AG04449 (cell line): ENCODE data around the gene AGAP1.

Experiments
- CTCF ChIA-PET: fragments of 350-600 bp; formaldehyde crosslinking; extraction: SDS; loops from one replicate; lab custom pipeline; 2021; ENCODE audit warnings: antibody characterized with exemption; lab: Yijun Ruan, JAX
- POLR2A ChIA-PET: fragments of 400-600, 350-600 bp; formaldehyde crosslinking; extraction: SDS; loops from one replicate; lab custom pipeline; 2020; ENCODE audit warnings: antibody characterized with exemption, inconsistent platforms; lab: Yijun Ruan, JAX
- DNase-seq: peaks from one replicate; pipeline ENCODE4 v3.0.0-alpha.2; 2010; ENCODE audit warnings: low read depth, low spot score
- H3K4me3 ChIP-seq: 2 replicates; pipeline ENCODE4 v1.5.1; 2011; ENCODE audit warnings: low read depth, mild to moderate bottlenecking, control low read depth, low read length
- TF ChIP-seq, protein P1 (sequence below): IDR thresholded peaks from one replicate; pipeline ENCODE4 v1.5.1; 2011; ENCODE audit warnings: mild to moderate bottlenecking, moderate library complexity, low read length, control low read depth, inconsistent platforms; ENCODE audit not compliant: insufficient read depth; ENCODE audit errors: missing control alignments

The AGAP1 gene

DNA sequence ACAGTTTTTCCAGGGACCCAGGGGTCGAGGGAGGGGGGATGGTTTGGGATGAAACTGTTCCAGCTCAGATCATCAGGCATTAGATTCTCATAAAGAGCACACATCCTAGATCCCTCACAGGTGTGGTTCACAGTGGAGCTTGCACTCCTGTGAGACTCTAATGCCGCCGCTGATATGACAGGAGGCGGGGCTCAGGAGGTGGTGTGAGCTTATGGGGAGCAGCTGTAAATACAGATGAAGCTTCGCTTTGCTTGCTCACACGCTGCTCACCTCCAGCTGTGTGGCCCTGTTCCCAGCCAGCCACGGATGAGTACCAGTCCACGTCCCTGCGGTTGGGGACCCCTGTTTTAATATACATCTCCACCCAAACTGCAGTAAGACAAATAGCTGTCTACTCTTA is 204.2 kb downstream of the AGAP1 start:
- no peak for DNase-seq
- CTCF ChIA-PET: interaction anchor here (1.0 to 2.6 kb wide), 2 partner anchors 27 to 48 kb away, joined by 3 to 12 read pairs; no protein-coding TSS in a partner anchor
- H3K4me3 ChIP-seq: no peak overlapping the region
- TF ChIP-seq, protein P1, sequence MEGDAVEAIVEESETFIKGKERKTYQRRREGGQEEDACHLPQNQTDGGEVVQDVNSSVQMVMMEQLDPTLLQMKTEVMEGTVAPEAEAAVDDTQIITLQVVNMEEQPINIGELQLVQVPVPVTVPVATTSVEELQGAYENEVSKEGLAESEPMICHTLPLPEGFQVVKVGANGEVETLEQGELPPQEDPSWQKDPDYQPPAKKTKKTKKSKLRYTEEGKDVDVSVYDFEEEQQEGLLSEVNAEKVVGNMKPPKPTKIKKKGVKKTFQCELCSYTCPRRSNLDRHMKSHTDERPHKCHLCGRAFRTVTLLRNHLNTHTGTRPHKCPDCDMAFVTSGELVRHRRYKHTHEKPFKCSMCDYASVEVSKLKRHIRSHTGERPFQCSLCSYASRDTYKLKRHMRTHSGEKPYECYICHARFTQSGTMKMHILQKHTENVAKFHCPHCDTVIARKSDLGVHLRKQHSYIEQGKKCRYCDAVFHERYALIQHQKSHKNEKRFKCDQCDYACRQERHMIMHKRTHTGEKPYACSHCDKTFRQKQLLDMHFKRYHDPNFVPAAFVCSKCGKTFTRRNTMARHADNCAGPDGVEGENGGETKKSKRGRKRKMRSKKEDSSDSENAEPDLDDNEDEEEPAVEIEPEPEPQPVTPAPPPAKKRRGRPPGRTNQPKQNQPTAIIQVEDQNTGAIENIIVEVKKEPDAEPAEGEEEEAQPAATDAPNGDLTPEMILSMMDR: no peak
- POLR2A ChIA-PET: no interaction called here

DNA sequence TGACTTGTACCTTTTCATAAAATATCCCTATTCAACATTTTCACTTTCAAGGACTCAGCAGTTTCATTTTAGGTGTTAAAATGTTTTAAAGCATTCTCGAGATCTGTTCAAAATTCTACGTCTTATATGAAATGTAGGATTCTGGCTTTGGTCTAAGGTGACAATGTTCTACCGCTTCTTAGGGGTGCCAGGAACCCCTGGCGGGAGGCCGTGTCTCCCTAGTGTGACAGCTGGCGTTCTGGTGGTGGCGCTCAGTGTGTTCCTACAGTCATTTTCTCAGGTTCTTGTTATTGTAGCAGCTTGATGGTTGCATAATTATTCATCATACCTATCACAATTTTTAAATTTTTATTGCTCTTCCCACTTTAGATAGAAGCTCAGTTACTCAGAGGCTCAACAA is 204.6 kb downstream of the AGAP1 start:
- H3K4me3 ChIP-seq: no peak overlapping the region
- ChIA-PET POLR2A (no interaction called here), CTCF (interaction anchor here (0.9 to 2.6 kb wide), 3 partner anchors 26 to 48 kb away, joined by 3 to 12 read pairs (median 3); no protein-coding TSS in a partner anchor)
- DNase-seq: no peak
- TF ChIP-seq, protein P1: no peak

DNA sequence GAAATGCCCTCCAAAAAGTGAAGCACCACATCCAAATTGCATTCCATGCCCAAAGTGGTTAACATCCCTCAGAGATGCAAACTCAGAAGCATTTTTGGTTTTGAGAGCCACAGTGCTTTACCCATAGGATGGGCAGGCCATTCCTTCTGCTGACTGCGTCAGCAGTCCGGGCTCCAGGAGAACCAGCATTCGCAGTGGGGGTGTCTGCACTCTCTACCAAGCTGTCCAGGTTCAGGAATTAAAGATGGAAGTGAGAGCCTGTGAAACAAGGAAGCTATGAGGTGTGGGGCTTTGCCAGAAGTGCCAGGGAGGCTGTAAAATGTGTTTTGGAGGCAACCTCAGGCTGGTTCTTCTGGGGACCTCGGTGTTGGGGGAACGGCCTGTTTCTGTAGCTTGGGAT is 205.7 kb downstream of the AGAP1 start:
- no peak overlapping the region for H3K4me3 ChIP-seq
- CTCF ChIA-PET: interaction anchor here (0.9 to 2.6 kb wide), 2 partner anchors 27 to 47 kb away, joined by 3 to 12 read pairs; no protein-coding TSS in a partner anchor

DNA sequence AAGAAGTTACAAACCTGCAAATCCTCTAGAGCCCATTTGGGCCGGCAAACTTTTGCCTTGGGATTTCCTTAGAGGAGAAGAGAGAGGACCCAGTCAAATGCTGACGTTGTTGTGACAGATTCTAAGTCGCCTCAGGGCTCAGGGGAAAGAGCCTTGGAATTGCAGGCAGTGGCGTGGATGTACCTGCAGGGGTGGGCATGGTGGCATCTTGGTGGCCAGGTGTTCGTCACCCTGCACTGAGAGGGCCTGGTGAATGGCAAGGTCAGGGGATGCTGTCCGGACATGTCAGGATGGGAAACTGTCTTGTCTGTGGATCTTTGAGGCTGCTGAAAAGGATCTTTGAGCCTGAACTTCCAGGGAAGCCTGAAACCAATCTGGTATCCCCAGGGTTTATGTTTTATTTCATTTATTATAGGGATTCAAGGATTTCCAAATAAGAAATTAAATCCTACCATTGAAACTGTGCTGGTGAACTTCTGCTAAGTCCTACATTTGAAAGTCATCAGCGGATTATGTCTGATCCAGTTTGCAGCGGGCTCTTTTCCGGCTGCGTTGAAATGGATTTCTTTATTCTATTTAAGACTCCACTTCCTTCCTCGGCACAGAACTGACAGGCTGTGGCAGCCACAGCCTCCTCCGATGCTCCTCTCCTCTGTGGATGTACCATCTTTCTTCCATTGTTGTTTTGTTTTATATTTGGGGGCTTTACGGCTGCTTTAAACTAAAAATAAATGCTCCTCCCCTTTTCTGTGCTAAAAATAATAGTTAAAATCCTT is 207.6 kb downstream of the AGAP1 start:
- DNase-seq: no peak
- CTCF ChIA-PET: no interaction called here
- TF ChIP-seq, protein P1: no peak
- POLR2A ChIA-PET: no interaction called here
- no peak overlapping the region for H3K4me3 ChIP-seq

More for the DNA sequence above, 205.7 kb downstream of the AGAP1 start:
- TF ChIP-seq, protein P1: no peak
- POLR2A ChIA-PET: no interaction called here
- DNase-seq: no peak

DNA sequence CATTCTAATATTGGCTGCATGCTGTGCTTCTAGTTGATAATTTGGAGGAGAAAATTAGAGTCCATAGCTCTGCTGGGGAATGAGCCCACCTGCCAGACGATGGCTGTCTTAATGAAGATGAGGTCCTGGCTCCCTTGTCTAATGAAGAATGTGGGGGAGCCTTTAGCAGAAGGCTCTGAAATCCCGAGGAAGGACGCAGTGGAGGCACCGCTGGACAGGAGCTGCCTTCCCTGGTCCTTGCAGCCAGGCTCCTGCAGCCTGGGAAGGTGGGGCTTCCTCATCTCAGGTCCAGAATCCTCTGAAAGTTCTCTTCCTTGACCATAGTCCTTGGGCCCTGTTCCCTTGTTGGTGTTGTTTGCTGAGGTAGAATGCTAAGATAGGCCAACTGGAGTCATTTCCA is 208.3 kb downstream of the AGAP1 start:
- TF ChIP-seq, protein P1: no peak
- H3K4me3 ChIP-seq: no peak overlapping the region
- no peak for DNase-seq
- POLR2A ChIA-PET: no interaction called here
- CTCF ChIA-PET: no interaction called here

DNA sequence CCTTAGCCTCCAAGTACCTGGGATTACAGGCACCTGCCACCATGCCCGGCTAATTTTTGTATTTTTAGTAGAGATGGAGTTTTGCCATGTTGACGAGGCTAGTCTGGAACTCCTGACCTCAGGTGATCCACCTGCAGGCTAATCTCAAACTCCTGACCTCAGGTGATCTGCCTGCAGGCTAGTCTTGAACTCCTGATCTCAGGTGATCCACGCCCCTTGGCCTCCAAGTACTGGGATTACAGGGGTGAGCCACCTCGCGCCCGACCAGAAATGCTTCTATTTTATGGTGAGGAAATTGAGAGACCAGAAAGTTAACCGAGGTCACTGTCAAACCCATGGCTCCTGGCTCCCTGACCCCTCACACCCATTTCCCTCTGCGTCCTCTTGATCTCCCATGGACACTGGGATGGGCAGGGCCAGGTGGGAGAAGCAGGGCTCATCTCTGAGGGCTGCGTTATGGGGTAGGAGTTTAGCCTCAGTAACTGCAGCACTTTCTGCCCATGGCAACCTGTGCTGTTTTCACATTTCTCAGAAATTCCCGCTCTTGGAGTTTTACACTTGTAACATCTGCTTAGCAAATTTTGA is 210.0 kb downstream of the AGAP1 start:
- TF ChIP-seq, protein P1: no peak
- no peak for DNase-seq
- ChIA-PET POLR2A (interaction anchor here (0.7 kb wide), 1 partner anchor 12 kb away, joined by 3 read pairs; no protein-coding TSS in a partner anchor), CTCF (interaction anchor here (1.0 kb wide), 1 partner anchor 16 kb away, joined by 3 read pairs; no protein-coding TSS in a partner anchor)
- H3K4me3 ChIP-seq: no peak overlapping the region
